RWPE1 (cell line): ENCODE measurements around the gene P2RX2.

Source experiments
- CTCF ChIA-PET: fragments of 350-600 bp; sonication (Branson Sonifier 250); formaldehyde crosslinking; extraction: SDS; loops from one replicate; lab custom pipeline; 2021; lab: Yijun Ruan, JAX
- POLR2A ChIA-PET: fragments of 400-600 bp; formaldehyde crosslinking; extraction: SDS; loops from one replicate; lab custom pipeline; 2020; ENCODE audit warnings: antibody characterized with exemption; ENCODE audit not compliant: low non-redundant PET; lab: Yijun Ruan, JAX
- DNase-seq: peaks from one replicate; pipeline ENCODE4 v3.0.0; 2012; ENCODE audit warnings: low spot score
- H3K27ac ChIP-seq: fragments of 450-650 bp; 2 replicates; pipeline ENCODE4 v1.5.1; 2017
- TF ChIP-seq, protein P1 (sequence below): fragments of 450-650 bp; conservative IDR thresholded peaks from 2 replicates; pipeline ENCODE4 v1.5.1; 2017; ENCODE audit warnings: low read depth, mild to moderate bottlenecking

Gene P2RX2

DNA sequence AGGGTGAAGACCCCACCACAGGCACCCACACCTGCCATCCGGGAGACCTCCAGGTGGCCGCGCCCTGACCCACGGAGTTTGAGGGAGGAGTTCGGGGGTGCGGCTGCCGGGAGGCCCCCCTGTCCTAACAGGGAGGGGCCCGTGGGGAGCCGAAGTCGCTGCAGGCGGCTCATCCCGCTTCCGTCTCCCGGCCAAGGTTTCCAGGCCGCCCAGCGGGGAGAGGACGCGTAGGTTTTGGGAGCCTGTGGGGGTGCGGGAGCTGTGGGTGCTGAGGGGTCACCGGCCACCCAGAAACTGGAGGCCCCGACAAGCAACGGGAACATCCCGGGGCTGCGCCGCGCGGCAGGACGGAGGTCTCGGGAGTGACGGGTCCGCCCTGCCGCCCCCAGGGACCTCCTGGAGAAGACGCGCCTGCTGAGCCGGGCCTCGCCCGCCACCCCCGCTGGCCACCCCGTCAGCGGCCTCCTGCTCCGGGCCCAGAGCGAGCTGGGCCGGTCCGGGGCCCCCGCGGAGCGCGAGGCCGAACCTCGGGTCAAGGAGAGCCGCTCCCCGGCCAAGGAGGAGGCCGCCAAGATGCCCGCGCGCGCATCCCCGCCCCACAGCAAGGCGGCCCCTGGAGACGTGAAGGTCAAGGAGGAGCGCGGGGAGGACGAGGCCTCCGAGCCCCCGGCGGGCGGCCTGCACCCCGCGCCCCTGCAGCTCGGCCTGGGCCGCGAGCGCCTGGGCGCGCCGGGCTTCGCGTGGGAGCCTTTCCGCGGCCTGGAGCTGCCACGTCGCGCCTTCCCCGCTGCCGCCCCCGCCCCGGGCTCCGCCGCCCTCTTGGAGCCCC is 35.8 kb upstream of the P2RX2 start:
- CTCF ChIA-PET: no interaction called here
- no peak overlapping the region for H3K27ac ChIP-seq
- POLR2A ChIA-PET: no interaction called here
- TF ChIP-seq, protein P1, sequence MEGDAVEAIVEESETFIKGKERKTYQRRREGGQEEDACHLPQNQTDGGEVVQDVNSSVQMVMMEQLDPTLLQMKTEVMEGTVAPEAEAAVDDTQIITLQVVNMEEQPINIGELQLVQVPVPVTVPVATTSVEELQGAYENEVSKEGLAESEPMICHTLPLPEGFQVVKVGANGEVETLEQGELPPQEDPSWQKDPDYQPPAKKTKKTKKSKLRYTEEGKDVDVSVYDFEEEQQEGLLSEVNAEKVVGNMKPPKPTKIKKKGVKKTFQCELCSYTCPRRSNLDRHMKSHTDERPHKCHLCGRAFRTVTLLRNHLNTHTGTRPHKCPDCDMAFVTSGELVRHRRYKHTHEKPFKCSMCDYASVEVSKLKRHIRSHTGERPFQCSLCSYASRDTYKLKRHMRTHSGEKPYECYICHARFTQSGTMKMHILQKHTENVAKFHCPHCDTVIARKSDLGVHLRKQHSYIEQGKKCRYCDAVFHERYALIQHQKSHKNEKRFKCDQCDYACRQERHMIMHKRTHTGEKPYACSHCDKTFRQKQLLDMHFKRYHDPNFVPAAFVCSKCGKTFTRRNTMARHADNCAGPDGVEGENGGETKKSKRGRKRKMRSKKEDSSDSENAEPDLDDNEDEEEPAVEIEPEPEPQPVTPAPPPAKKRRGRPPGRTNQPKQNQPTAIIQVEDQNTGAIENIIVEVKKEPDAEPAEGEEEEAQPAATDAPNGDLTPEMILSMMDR: no peak
- DNase-seq: no peak

DNA sequence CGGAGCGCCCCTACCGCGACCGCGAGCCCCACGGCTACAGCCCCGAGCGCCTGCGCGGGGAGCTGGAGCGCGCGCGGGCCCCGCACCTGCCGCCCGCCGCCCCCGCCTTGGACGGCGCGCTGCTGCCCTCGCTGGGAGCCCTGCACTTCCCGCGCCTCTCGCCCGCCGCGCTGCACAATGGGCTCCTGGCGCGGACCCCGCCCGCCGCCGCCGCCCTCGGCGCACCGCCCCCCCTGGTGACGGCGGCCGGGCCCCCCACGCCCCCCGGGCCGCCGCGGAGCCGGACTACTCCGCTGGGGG is 35.2 kb upstream of the P2RX2 start:
- no peak for DNase-seq
- CTCF ChIA-PET: no interaction called here
- POLR2A ChIA-PET: no interaction called here
- no peak overlapping the region for H3K27ac ChIP-seq
- TF ChIP-seq, protein P1: no peak

DNA sequence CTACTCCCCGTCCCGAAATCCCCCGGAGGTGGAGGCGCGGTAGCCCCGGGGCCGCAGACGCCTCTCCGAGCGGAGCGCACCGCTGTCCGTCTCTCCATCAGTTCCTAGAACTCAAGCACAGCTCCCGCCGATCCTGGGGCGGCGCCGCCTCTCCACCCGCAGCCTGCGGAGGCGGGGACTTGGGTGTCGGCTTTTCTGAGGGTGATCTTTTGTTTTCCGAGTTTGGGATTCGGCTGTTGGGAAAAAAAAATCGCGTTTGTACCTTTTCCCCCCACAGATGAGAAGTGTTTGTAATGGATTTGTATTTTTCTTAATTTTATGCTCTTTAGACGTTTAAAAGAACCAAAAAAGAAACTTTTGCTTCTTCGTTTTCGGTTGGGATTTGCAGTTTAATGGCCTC is 34.8 kb upstream of the P2RX2 start:
- no peak for DNase-seq
- POLR2A ChIA-PET: no interaction called here
- CTCF ChIA-PET: no interaction called here
- no peak overlapping the region for H3K27ac ChIP-seq
- TF ChIP-seq, protein P1: no peak

DNA sequence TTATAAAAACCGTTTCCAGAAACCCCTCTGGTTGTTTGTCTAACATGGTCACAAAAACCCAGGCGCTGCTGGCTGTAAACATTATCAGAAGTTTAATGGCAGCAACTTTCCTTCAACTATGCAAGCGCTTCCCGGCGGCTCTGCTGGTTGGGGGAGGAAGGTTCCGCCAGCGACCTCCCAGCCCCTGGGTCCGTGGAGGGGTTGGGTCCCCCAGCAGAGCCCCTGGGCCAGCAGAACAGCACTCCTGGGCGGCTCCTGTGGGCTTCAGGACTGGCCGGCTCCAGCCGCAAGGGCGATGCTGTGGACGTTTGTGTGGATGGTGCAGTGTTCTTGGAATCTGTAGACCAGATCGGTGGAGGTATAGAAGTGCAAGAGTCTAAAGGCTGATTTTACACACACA is 34.1 kb upstream of the P2RX2 start:
- DNase-seq: no peak
- TF ChIP-seq, protein P1: no peak
- ChIA-PET CTCF (no interaction called here), POLR2A (no interaction called here)
- H3K27ac ChIP-seq: no peak overlapping the region

DNA sequence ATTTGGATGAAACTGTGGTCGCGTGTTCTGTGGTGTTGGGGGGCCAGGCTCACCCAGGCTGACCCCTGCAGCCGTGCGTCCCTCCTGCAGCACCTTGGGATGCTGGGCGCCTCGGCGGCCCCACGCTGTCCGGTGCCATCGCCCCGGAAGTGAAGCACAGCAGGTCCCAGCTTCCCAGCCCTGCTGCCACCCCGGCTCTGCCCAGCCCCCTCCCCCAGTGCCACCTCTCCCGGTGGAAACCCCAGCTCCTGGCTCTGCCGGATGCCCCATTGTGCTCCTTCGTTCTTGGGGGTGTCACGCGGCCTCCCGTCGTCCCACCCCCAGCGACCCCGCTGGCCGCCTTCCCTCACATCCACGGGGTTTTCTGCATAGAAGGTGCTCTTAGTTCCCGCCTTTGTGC is 33.4 kb upstream of the P2RX2 start:
- H3K27ac ChIP-seq: no peak overlapping the region
- DNase-seq: no peak
- TF ChIP-seq, protein P1: no peak
- CTCF ChIA-PET: no interaction called here
- POLR2A ChIA-PET: no interaction called here

DNA sequence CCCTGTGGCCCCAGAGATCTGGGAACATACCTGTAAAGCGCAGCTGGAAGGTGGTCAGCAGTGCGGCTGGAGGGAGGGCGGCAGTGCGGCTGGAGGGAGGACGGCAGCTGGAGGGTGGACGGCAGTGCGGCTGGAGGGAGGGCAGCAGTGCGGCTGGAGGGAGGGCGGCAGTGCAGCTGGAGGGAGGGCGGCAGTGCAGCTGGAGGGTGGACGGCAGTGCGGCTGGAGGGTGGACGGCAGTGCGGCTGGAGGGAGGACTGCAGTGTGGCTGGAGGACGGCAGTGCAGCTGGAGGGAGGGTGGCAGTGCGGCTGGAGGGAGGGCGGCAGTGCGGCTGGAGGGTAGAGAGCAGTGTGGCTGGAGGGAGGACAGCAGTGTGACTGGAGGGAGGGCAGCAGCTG is 31.6 kb upstream of the P2RX2 start:
- no peak for DNase-seq
- TF ChIP-seq, protein P1: no peak
- no peak overlapping the region for H3K27ac ChIP-seq
- CTCF ChIA-PET: interaction anchor here (0.6 to 0.7 kb wide), 2 partner anchors 26 to 69 kb away, joined by 3 to 4 read pairs; no protein-coding TSS in a partner anchor
- POLR2A ChIA-PET: no interaction called here
